ENCODE measurements around the gene DCP1B.
A peak's percentile ranks its signal among the peaks of the same experiment; 100 is the strongest.
"Not testable (repeated sequence)": the region's sequence is repeated elsewhere in the genome, so short reads cannot be mapped to it uniquely, and the experiment has no call there.

Gene DCP1B

GRCh38 chr12:1974812-1975211, 29.4 kb downstream of the DCP1B start:
- no peak for ATAC-seq

- ATAC-seq = no peak
These were observed 31.4 kb downstream of the DCP1B start for GRCh38 chr12:1972856-1973317.

- no peak for ATAC-seq
These were observed 32.0 kb downstream of the DCP1B start for GRCh38 chr12:1972260-1972659.

GRCh38 chr12:1970331-1970900, 33.8 kb downstream of the DCP1B start:
- no peak for ATAC-seq

DNA sequence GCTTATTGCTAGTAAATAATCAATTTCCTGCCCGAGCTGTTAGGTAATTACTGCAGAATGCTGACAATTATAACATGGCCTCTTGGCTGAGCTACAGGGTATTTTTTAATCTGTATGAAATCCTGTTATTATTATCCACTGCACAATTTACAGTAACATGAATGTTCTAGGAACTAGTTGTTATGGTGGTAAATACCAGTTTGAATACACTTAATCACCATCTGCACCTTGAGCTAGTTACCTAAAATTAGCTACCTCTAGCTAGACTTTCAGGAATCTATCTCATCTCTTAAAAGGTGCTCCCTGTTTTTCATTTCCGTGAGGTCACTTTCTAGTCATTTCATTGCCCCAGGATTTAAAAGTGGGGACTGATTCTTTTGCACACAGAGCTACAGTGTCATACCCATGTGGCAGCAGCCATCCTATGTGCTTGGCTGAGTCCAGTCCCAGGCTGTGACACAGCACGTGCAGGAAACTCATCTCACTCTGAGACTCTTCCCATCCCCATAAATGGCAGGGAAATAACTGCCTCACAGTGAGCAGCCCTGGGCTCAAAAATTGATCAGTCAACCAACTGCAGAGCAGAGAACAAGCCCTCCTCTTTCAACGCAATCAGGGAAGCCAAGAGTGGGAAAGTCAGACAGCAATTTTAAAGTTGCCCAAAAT, 37.6 kb downstream of the DCP1B start:
- no peak for ATAC-seq

GRCh38 chr12:1965916-1966315, 38.3 kb downstream of the DCP1B start:
- no peak for ATAC-seq

GRCh38 chr12:1962051-1963020, 41.9 kb downstream of the DCP1B start:
- ATAC-seq = no peak

GRCh38 chr12:1956716-1957115, 47.5 kb downstream of the DCP1B start:
- ATAC-seq = no peak

DNA sequence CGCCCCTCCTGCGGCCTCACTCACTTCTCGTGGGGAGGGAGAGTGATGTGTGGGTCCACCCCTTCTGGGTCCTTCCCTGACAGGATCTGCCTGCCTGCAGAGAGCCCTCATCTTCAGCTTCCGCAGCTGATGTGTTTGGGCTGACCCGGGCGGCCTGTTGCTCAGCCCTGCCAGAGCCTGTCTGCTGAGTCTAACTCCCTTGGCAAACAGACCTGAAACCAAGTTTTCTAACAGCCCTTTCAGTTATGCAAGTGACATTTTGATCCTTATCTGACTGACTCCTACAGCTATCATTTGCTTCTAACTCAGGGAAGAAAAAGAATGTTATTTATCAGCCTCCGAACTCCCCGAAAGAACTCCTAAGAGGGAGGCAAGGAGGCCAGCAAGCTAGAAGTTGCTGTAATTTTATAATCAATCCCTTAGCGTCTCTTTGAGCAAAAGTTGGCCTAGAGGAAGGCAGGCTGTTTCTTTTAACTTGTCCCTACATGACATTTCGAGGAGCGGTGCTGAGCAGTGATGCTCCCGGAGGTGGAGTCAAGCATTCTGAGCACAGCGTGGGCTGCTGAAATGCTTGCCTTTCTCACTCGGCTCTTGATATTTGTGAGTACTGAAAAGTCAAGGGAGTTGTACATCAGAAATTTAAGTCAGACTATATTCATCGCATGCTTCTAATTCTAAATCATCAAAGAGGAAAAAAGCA, 54.3 kb downstream of the DCP1B start:
- peak; percentile 53 to 71 for ATAC-seq

DNA sequence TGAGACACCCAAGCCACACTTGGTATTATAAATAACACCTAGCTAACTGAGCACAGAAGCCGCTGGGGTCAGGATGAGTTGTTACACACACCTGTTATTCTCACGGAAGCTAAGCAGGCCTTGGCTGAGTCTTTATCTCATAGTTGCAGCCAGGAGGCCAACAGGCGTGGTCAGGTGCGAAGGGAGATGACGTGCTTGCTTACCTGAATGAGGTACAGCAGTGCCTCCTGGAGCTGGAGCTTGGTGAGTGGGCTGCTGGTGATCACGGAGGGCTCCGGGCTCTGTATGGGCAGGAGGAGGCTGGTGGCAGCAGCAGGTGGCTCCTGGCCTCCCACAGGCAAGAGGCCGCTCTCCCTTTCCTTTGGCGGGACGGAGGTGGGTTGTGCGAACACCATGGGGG, 55.4 kb downstream of the DCP1B start:
- ATAC-seq = no peak

- ATAC-seq = no peak
These were observed 57.2 kb downstream of the DCP1B start for GRCh38 chr12:1947081-1947480.

DNA sequence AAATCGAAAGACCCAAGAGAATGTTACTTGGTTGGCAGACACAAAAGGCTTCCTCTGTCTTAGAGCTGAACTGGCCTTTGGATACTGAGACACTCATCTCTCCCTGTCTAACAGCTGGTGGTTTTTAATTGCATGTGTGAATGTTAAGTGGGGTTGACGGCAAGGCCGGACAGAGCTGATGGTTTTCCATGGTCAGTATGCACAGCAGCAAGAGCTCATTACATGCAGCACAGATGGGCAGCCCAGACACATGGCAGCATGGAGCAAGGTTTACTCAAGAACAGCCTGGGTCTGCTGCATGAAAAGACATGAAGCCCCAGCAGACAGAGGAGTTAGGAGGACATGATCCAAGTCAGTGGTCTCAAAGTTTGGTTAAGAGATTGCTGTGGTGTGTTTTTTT, 58.0 kb downstream of the DCP1B start:
- no peak for ATAC-seq

- not testable (repeated sequence) for ATAC-seq
These were observed 58.8 kb downstream of the DCP1B start for GRCh38 chr12:1945502-1945901.

GRCh38 chr12:1939801-1940607, 64.3 kb downstream of the DCP1B start:
- ATAC-seq = peak; percentile 90 to 98

DNA sequence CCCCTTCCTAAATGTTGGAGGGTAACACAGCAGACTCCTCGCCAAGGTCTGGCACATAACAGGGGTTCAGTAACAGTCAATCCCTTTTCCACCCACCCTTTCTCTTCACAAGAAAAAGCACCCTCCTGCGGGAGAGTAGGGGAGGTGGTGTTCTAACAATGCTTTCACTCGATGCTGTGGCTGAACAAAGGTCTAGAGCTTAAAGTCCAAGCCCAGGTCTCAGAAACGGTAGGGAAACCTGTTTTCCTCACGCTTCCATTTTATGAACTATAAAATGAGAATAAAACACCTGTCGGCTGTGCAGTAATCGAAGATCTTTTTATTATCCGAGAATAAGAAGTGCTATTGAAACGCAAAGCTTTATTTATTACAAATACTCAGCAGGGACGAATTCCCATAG, 64.9 kb downstream of the DCP1B start:
- ATAC-seq = no peak

DNA sequence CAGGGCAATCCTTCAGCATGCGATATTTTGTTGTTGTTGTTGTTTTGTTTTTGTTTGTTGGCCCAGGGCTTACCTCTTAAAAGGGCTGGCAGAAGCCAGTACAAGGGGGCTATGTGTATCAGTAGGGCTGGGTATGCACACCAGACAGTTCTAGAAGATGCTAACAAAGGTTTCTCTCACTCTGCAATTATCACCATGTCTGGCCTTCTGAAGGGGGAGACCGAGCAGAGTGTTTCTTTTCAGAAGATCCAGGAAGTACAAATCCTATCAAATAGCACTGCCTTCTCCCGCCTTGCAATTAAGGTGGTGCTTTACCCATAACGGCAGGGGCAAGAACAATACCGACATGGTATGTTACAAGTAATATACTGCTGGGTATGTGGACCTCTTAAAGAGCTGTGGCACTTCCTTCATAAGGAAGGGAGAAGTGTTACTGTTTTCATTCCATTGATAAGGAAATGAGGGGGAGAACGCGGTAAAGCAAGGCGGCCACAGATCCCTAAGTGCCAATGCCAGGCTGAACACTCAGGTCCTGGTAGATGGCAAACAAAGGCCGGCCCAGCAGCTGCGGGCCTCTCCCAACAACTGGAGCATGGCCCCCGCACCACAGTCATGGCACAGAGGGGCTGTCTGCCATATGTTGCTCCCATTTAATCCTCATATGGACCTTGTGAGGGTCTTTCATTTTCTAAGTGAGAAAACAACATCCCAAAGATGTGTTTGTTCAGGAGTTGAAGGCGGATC, 66.6 kb downstream of the DCP1B start:
- no peak for ATAC-seq

GRCh38 chr12:1936406-1937320, 67.6 kb downstream of the DCP1B start:
- ATAC-seq = no peak

- ATAC-seq = no peak
These were observed 68.4 kb downstream of the DCP1B start for GRCh38 chr12:1935700-1936378.

- ATAC-seq = no peak
These were observed 69.0 kb downstream of the DCP1B start for GRCh38 chr12:1935242-1935641.

DNA sequence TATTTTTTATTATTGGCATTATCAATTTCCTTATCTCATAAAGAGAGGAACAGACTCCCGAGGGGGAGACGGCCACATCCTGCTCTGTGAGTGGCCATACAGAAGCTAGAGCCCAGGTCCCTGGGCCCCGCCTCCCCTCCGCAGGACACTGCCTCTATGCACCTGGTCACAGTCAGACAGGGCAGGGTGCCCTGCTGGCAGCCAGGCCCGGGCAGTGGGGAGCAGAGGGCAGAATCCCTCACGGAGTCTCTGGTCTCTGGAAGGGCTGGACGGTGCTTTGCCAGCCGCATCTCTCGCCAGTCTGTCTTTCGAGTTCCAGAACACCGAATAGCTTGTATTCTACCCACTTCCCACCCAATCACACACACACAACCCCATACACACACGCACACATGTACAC, 69.4 kb downstream of the DCP1B start:
- no peak for ATAC-seq
